ENCODE results near the gene U2AF2.

DNA sequence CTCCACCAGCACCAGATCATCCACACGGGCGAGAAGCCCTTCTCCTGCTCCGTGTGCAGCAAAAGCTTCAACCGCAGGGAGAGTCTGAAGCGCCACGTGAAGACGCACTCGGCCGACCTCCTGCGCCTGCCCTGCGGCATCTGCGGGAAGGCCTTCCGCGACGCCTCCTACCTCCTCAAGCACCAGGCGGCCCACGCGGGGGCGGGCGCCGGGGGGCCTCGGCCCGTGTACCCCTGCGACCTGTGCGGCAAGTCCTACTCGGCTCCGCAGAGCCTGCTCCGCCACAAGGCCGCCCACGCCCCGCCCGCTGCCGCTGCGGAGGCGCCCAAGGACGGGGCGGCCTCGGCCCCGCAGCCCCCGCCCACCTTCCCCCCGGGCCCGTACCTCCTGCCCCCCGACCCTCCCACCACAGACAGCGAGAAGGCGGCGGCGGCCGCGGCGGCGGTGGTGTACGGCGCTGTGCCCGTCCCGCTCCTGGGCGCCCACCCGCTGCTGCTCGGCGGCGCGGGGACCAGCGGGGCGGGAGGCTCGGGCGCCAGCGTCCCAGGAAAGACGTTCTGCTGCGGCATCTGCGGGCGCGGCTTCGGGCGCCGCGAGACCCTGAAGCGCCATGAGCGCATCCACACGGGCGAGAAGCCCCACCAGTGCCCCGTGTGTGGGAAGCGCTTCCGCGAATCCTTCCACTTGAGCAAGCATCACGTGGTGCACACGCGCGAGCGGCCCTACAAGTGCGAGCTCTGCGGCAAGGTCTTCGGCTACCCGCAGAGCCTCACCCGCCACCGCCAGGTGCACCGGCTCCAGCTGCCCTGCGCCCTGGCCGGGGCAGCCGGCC, 39.9 kb upstream of the U2AF2 start:
- TF ChIP-seq, protein P1, sequence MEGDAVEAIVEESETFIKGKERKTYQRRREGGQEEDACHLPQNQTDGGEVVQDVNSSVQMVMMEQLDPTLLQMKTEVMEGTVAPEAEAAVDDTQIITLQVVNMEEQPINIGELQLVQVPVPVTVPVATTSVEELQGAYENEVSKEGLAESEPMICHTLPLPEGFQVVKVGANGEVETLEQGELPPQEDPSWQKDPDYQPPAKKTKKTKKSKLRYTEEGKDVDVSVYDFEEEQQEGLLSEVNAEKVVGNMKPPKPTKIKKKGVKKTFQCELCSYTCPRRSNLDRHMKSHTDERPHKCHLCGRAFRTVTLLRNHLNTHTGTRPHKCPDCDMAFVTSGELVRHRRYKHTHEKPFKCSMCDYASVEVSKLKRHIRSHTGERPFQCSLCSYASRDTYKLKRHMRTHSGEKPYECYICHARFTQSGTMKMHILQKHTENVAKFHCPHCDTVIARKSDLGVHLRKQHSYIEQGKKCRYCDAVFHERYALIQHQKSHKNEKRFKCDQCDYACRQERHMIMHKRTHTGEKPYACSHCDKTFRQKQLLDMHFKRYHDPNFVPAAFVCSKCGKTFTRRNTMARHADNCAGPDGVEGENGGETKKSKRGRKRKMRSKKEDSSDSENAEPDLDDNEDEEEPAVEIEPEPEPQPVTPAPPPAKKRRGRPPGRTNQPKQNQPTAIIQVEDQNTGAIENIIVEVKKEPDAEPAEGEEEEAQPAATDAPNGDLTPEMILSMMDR (conservative IDR thresholded peaks at IDR 0.05; ENCODE audit: low read depth, low read length), result no peak
- no peak for TF ChIP-seq EZH2 (IDR thresholded peaks at IDR 0.05; ENCODE audit: borderline replicate concordance, low read depth, low read length, poor library complexity, severe bottlenecking)
